ENCODE results near the gene MRRF.
"Not testable (repeated sequence)": the region's sequence is repeated elsewhere in the genome, so short reads cannot be mapped to it uniquely, and the experiment has no call there.

MRRF gene

DNA sequence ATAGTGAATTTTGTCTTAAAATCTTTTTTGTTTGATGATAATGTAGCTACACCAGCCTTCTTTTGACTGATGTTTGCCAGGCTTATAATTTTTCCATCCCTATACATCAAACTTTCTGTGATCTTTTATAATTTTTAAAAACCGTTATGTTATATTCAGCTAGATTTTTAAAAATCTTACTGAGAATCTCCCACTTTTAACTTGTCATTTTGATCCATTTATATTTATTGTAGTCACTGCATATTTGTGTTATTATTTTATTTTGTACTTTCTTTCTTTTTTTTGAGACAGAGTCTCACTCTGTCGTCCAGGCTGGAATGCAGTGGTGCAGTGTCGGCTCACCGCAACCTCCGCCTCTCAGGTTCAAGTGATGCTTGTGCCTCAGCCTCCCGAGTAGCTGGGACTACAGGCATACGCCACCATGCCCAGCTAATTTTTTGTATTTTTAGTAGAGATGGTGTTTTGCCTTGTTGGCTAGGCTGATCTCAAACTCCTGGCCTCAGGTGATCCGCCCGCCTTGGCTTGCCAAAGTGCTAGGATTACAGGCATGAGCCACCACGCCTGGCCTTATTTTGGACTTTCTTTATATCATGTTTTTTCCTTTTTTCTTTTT lies 12.7 kb downstream of the MRRF start:
- DNase-seq: no peak

GRCh38 chr9:122281368-122281767 lies 16.7 kb downstream of the MRRF start:
- DNase-seq: no peak

GRCh38 chr9:122286764-122287163 lies 22.1 kb downstream of the MRRF start:
- no peak for DNase-seq

DNA sequence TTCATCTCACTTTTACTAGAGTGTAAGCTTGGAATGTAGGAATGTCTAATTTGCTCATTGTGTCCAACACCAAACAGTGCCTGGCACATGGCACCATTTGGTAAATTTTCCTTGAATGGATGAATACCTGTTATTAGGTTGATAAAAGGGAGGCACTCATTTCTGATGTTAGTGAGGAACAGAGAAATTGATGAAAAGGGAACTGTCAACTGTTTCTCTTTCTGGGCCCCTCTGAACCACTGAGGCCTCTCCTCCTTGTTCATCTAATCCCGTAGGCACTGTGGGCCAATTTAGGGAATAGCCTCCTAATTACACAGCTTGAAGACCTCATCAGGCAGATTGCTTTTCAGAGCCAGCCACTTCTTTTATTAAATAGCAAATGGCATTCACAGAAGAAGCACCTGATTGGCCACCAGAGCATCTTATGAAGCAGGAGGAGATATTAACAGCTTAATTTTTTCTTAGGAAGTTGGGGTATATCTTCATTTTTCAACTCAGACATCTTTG lies 22.6 kb downstream of the MRRF start:
- DNase-seq: no peak

DNA sequence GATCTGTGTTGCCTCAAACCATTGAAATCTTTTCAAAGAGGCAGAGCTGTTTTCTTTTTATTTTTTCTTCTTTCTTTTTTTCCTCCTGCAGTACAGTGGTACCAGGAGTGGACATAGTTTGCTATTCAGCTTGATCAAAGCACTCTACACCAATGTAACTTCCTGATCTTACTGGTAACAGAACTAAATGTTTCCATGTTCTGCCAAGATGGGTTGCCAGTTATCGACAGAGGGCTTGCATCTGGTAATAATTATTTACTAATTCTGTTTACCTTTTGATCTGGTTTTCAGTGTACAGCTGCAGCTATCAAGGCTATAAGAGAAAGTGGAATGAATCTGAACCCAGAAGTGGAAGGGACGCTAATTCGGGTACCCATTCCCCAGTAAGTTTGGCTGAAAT lies 26.8 kb downstream of the MRRF start:
- no peak for DNase-seq

DNA sequence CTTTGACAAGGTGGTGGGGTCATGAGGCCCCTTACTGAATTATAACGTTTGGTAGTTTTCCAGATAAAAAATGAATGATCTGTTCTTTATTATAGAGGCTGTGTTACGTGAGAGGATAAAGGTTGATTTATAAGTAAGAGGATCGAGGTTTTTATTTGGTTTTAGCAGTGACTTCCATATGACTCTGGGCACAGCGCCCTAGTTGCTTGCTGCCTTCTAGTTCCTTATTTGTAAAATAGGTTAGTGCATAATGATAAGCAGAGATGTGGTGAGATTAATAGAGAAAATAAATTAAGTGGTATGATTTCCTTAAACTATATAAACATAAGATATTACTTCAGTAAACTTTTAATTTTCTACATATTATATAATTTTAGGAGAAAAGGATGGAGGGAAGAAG lies 29.8 kb downstream of the MRRF start:
- DNase-seq: no peak

DNA sequence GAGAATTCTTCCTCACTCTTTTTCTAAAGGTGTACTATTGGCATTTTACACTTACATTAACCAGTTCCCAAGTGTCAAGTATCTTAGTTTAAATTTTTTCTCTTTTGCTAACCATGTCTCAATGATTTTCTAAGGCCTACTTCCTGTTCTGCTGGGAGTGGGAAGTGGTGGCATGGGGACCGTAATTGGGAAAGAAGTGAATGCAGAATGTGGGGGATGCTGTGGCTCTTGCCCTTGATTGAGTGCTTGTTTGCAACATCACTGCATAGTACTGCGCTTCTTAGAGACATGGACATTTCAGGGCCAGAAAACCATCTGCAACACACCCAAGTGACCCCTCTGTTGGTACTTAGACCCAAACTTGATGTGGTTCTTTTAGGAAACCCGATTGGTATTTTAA lies 32.8 kb downstream of the MRRF start:
- no peak for DNase-seq

GRCh38 chr9:122302237-122303093 lies 37.8 kb downstream of the MRRF start:
- DNase-seq: no peak

DNA sequence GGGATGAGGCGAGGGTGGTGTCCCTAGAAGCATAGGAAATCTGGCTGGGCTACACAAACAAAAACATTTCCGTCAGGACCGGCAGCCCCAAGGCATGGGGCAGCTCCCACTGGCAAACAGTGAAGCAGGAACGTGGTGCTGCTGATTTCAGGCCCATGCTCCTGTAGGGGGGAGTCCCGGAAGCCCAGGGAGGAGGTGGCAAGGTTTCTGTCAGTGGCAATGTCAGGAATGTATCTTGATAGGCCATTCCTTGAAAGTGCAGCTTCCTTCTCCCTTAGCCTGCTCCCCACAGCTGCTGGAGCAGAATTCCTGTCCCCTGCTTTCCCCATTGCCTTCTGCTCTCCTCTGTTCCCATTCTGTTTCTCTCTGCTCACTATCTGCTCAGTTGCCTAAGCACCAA lies 42.4 kb downstream of the MRRF start:
- no peak for DNase-seq

DNA sequence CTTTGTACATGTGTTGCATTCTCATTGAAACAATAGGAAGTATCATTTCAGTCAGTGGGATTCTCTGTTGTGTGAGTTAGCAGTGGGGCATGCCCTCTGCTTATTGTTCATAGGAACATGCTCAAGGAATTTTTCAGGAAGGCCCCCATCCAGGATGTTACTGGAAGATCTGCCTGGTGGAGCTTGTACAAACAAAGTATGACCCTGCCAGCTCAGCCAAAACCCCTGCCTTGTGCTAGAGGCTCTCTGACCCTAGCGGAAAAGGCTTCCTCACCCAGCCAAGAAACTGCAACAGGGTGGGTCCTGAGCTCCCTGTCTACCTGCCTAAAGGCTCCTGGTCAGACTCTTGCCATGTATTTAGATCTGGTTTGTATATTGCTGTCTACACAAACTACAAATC lies 43.2 kb downstream of the MRRF start:
- DNase-seq: no peak

DNA sequence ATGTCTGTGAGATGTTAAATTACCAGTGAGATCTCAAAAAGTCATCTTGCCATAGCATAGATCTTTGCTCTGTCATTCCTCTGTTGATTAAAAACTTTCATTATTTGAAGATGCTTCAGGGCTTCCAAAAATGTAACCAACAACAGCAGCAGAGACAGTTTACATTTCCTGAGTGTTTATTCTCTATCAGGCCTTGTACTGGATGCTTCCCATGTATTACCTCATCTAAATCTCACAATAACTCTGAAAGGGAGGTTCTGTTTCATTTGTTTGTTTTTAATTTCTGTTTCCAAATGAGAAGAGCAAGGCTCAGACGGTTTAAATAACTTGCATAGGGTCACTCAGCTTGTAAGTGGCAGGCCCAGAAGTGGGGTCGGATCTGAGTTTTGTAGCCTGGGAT lies 45.2 kb downstream of the MRRF start:
- DNase-seq: no peak

- DNase-seq: no peak
Measured at GRCh38 chr9:122314165-122314564, 49.5 kb downstream of the MRRF start.

GRCh38 chr9:122315534-122315933 lies 50.9 kb downstream of the MRRF start:
- DNase-seq: no peak

- no peak for DNase-seq
Measured at GRCh38 chr9:122318284-122318683, 53.6 kb downstream of the MRRF start.

DNA sequence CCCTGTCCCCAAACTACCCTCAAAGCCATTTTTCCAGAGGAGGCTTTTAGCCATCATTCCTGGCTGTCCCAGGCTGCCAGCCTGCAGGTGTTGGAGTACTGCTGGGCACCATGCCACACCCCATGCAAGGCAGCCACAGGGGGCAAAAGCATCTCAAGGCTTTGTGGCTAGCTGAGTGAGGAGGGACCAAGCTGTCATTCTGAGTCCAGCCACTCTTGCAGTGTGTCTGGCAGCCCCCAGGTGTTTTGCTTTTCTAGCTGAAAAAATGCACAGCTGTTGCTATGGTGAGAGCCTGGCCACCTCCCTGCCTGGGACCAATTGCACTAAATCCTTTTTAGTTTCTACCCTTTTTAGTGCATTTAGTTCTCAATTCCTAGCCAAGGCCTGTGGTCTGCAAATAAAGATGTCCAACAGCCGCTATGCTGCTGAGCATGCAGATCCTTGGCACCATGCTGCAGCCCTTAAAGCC lies 55.8 kb downstream of the MRRF start:
- DNase-seq: no peak

DNA sequence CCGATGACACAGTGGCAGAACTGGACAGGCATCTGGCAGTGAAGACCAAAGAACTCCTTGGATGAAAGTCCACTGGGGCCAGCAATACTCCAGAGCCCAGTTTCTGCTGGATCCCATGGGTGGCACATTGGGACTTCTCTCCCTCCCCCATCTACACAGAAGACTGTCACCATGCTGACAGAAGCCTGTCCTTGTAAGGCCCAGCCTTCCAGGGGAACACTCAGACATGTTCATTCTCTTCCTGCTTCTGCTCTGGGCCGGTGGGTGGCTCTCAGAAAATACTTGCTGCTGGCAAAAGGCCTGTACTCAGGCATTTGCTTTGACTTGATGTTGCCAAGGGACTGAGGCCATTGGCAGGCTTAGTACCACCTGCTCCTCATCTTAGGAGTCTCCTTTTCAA lies 57.9 kb downstream of the MRRF start:
- DNase-seq: no peak

DNA sequence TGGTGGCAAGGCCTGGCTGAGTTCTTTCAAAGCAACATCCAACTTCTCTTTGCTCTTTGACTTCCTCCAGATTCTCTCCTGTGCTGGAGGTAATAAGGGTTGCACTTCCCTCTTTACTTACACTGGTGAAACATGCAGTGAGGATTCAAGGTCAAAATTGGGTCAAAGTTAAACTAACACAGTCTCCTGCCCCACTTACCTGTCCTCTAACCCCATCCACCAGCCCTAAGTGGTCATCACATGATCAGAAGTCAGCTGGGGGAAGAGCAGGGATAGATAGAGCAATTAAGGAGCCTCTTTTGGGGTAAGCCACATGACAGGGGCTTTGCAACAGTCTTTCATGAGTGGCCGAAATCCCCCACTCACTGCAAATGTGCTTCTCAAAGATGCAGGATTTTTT lies 60.0 kb downstream of the MRRF start:
- not testable (repeated sequence) for DNase-seq

DNA sequence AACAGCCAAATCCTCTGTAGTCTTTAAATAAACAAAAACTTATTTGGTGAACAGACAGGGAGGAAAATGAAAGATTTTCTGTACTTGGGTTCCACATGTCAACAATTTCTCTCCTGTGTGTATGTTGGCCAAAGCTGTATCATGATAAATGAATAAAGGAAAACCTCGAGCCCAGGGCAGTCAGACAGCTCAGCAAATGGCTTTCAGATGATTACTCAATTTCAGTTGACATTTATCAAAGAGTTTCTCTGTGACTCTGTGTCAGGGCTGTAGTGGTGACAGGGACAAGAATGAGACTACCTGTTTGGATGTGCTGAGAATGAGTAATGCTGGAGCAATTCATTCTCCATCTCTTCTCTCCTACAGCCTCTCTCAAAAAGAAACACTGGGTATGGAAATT lies 60.4 kb downstream of the MRRF start:
- DNase-seq: no peak

DNA sequence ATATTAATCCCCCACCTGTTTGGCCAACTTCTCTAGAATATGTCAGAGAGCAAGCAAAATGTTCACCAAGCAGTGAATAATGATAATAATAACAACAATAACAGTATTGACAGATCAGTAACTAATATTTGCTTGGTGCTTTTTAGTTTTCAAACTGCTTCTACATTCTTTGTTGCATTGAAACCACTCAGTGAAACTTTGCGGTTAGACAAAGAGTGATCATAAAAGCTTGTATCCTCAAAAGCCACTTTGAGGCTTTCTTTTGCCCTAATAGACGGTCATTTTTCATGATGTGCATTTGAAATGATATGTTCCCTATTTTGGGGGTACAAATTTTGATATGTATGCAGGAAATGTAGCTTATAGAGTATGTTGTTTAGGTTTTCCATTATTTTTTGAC lies 62.5 kb downstream of the MRRF start:
- DNase-seq: no peak

DNA sequence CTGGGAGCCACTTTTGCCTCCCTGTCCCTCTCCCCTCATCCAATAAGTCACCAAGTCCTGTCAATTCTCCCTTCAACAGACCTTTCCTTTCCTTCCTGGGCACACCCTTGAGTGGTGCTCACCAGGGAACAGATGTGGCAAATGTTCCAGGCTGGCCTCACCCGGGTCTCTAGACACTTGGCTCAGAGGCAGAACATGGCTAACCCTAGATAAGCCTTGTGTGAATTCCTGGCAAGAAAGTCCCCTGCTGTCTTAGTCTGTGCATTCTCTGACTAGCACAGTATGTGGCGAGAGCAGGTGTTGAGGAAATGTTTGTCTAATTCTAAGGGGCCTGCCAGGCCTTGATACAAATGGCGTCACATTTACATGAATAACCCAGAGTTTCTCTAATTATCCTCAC lies 64.9 kb downstream of the MRRF start:
- DNase-seq: no peak

DNA sequence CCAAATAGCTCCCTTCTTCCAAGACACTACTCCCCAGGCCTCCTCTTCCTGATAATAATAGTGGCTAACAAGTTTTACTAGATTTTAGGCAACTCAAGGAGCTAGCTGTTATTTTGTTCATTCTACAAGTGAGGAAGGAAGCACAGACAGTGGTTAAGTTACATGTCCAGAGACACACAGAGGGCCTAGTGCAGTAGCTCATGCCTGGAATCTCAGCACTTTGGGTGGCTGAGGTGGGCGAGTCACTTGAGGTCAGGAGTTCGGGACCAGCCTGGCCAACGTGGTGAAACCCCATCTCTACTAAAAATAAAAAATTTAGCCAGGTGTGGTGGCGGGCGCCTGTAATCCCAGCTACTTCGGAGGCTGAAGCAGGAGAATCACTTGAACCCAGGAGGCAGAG lies 65.8 kb downstream of the MRRF start:
- DNase-seq: not testable (repeated sequence)

- DNase-seq: no peak
Measured at GRCh38 chr9:122331523-122331927, 66.8 kb downstream of the MRRF start.

- DNase-seq: no peak
Measured at GRCh38 chr9:122332083-122332482, 67.4 kb downstream of the MRRF start.

DNA sequence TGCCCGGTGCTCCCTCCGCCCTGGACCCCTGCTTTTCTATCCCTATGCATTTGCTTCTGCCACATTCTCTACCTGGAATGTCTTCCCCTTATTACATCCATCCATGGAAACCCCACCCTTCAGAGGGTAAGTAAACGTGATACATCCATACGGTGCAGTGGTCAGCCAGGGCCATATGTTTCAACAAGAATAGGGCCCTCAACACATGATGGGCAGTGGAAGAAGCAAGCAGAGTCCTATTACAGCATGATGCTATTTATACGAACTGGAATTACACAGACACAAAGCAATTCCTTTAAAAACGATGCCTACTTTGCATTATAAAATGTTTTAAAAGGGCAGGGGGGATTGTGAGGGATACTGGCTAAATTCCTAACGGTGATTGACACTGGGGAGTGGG lies 68.0 kb downstream of the MRRF start:
- no peak for DNase-seq

Data from kidney glomerular epithelial cell (primary cell).